Nephron progenitor cell (in vitro differentiated cells): ENCODE measurements around the gene C16orf86.

ENCODE experiments used
- DNase-seq: peaks from one replicate; pipeline ENCODE4 v3.0.0; 2021
- H3K27ac Mint-ChIP-seq: 2 replicates; pipeline ENCODE4 v1.8.0; 2021; ENCODE audit warnings: mild to moderate bottlenecking, moderate library complexity, mixed read lengths
- H3K27me3 Mint-ChIP-seq: 2 replicates; pipeline ENCODE4 v1.8.0; 2021; ENCODE audit warnings: mild to moderate bottlenecking, low read depth, mixed read lengths; ENCODE audit not compliant: poor library complexity
- H3K36me3 Mint-ChIP-seq: 2 replicates; pipeline ENCODE4 v1.8.0; 2021; ENCODE audit warnings: low read depth, mixed read lengths
- H3K4me1 Mint-ChIP-seq: 2 replicates; pipeline ENCODE4 v1.8.0; 2021; ENCODE audit warnings: mixed read lengths
- H3K4me3 Mint-ChIP-seq: 2 replicates; pipeline ENCODE4 v1.8.0; 2021; ENCODE audit warnings: mild to moderate bottlenecking, moderate library complexity, mixed read lengths
- H3K9me3 Mint-ChIP-seq: 2 replicates; pipeline ENCODE4 v1.8.0; 2021; ENCODE audit warnings: mild to moderate bottlenecking, moderate library complexity, mixed read lengths
- CTCF ChIP-seq: fragments of 200-600 bp; sonication (generic); IDR thresholded peaks from 2 replicates; pipeline ENCODE4 v1.5.0; 2021; ENCODE audit warnings: antibody characterized with exemption

Gene C16orf86

GRCh38 chr16:67656344-67657016 is 10.1 kb upstream of the C16orf86 start:
- no peak for TF ChIP-seq CTCF
- no peak overlapping the region for H3K27ac Mint-ChIP-seq
- no peak overlapping the region for H3K4me3 Mint-ChIP-seq
- no peaks in the 10 kb centered on the region for H3K9me3 Mint-ChIP-seq
- H3K27me3 Mint-ChIP-seq, result peaks cover 47% of the 10 kb centered on the region
- DNase-seq, result no peak
- peaks cover 20% of the 10 kb centered on the region for H3K4me1 Mint-ChIP-seq
- no peaks in the 10 kb centered on the region for H3K36me3 Mint-ChIP-seq

- Mint-ChIP-seq H3K4me3 (no peak overlapping the region), H3K27ac (no peak overlapping the region), H3K36me3 (no peaks in the 10 kb centered on the region), H3K4me1 (peaks cover 25% of the 10 kb centered on the region), H3K9me3 (no peaks in the 10 kb centered on the region), H3K27me3 (peaks cover 47% of the 10 kb centered on the region)
- DNase-seq, result no peak
- TF ChIP-seq CTCF, result no peak
Measured at GRCh38 chr16:67657017-67657608, 9.5 kb upstream of the C16orf86 start.

GRCh38 chr16:67657751-67658518 is 8.7 kb upstream of the C16orf86 start:
- H3K27ac Mint-ChIP-seq, result no peak overlapping the region
- DNase-seq, result no peak
- H3K27me3 Mint-ChIP-seq, result peaks cover 47% of the 10 kb centered on the region
- H3K36me3 Mint-ChIP-seq, result no peaks in the 10 kb centered on the region
- H3K4me1 Mint-ChIP-seq, result peaks cover 25% of the 10 kb centered on the region
- H3K9me3 Mint-ChIP-seq, result no peaks in the 10 kb centered on the region
- no peak for TF ChIP-seq CTCF
- H3K4me3 Mint-ChIP-seq, result no peak overlapping the region

- H3K4me1 Mint-ChIP-seq, result peaks cover 21% of the 10 kb centered on the region
- H3K4me3 Mint-ChIP-seq, result peak overlapping the region; percentile 92
- H3K36me3 Mint-ChIP-seq, result peaks cover 2% of the 10 kb centered on the region
- H3K27ac Mint-ChIP-seq, result no peak overlapping the region
- no peaks in the 10 kb centered on the region for H3K9me3 Mint-ChIP-seq
- no peak for DNase-seq
- no peak for TF ChIP-seq CTCF
- peaks cover 41% of the 10 kb centered on the region for H3K27me3 Mint-ChIP-seq
Measured at GRCh38 chr16:67658849-67659674, 7.6 kb upstream of the C16orf86 start.

- Mint-ChIP-seq H3K9me3 (no peaks in the 10 kb centered on the region), H3K27me3 (peaks cover 32% of the 10 kb centered on the region), H3K36me3 (peaks cover 11% of the 10 kb centered on the region), H3K4me1 (peaks cover 30% of the 10 kb centered on the region), H3K27ac (peak within 1 kb of the TSS; percentile 99), H3K4me3 (peak within 1 kb of the TSS; percentile 92)
- no peak for TF ChIP-seq CTCF
- DNase-seq, result peak; percentile 92
Measured at GRCh38 chr16:67659675-67660563, 6.7 kb upstream of the C16orf86 start, which contains the start of gene ACD. Gene ACD (minus strand): TSS chr16:67660260. CDS start chr16:67660220, 40 bp downstream.
